Choroid plexus epithelial cell (primary cell): ENCODE results near the gene METRNL.

Experiments used
- DNase-seq: peaks from one replicate; pipeline ENCODE4 v3.0.0-alpha.2; 2010; ENCODE audit warnings: low read depth
- H3K4me3 ChIP-seq: 2 replicates; pipeline ENCODE4 v1.5.1; 2011; ENCODE audit warnings: low read depth, mild to moderate bottlenecking, control low read depth, low read length, moderate library complexity
- TF ChIP-seq, protein P1 (sequence below): conservative IDR thresholded peaks from 2 replicates; pipeline ENCODE4 v1.5.1; 2011; ENCODE audit warnings: low read depth, mild to moderate bottlenecking, control low read depth, inconsistent platforms, low read length, moderate library complexity

METRNL gene

DNA sequence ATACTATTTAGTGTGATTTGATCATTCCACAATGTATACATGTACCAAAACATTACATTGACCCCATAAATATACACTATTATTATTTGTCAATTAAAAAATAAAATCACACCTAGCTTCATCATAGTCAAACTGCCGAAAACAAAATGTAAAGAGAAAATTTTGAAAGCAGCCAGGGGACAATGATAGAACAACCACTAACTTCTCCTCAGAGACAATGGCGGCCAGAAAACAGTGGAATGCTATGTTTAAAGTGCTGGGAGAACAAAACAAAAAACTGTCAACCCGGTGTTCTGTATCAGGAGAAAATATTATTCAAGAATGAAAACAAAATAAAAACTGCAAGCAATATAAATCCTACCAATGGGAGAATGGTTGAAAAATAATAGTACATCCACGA is 63.2 kb downstream of the METRNL start:
- TF ChIP-seq, protein P1, sequence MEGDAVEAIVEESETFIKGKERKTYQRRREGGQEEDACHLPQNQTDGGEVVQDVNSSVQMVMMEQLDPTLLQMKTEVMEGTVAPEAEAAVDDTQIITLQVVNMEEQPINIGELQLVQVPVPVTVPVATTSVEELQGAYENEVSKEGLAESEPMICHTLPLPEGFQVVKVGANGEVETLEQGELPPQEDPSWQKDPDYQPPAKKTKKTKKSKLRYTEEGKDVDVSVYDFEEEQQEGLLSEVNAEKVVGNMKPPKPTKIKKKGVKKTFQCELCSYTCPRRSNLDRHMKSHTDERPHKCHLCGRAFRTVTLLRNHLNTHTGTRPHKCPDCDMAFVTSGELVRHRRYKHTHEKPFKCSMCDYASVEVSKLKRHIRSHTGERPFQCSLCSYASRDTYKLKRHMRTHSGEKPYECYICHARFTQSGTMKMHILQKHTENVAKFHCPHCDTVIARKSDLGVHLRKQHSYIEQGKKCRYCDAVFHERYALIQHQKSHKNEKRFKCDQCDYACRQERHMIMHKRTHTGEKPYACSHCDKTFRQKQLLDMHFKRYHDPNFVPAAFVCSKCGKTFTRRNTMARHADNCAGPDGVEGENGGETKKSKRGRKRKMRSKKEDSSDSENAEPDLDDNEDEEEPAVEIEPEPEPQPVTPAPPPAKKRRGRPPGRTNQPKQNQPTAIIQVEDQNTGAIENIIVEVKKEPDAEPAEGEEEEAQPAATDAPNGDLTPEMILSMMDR = no peak
- DNase-seq = no peak
- H3K4me3 ChIP-seq = no peak overlapping the region

DNA sequence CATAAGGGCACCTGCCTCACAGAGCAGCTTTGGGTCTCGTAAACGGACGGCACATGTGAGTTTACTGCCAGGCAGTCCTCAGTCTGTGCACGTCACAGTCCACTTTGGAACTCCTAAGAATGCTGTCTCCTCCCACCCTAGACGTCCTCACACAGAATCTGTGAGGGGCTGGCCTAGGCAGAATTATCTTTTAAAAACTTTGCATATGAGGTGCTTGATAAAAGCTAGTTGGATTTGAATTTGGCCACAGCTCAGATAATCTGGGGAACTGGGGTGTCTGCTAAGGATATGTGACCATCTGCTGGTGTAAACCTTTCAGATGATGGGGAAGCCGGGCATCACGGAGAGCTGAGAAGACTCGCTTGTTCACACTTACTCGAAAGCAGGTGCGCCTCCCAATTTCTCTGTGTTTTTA is 64.4 kb downstream of the METRNL start:
- H3K4me3 ChIP-seq = no peak overlapping the region
- DNase-seq = no peak
- TF ChIP-seq, protein P1 = no peak
